Renal cortical epithelial cell (primary cell): ENCODE data around the gene SYTL2. TPM values are rescaled to one million over a fixed set of nuclear protein-coding genes. Genes with fewer than 3 reads are reported as not detected.
"Not testable (repeated sequence)": the region's sequence is repeated elsewhere in the genome, so short reads cannot be mapped to it uniquely, and the experiment has no call there.

Experiments used
- DNase-seq: peaks from one replicate; pipeline ENCODE4 v3.0.0-alpha.2; 2011; ENCODE audit warnings: low read depth
- total RNA-seq: library from RNA; depleted of rRNA; stranded (reverse); fragments of >200 nt; gene quantifications from 2 replicates; pipeline ENCODE4 v1.2.3, GENCODE V29; 2014

Gene SYTL2
- total RNA-seq, 1 donor from 2014 or later = 343 TPM

- DNase-seq = peak; percentile 98
Measured at GRCh38 chr11:85685820-85686459, 125.0 kb downstream of the SYTL2 start, which contains the start of gene CCDC89. TSS of gene CCDC89 (minus strand) at chr11:85686195. CDS start at chr11:85686130, 65 bp downstream.

- no peak for DNase-seq
Measured at GRCh38 chr11:85685125-85685819, 125.7 kb downstream of the SYTL2 start.

- DNase-seq = no peak
Measured at GRCh38 chr11:85682330-85683305, 128.3 kb downstream of the SYTL2 start.

- no peak for DNase-seq
Measured at GRCh38 chr11:85680897-85681296, 130.0 kb downstream of the SYTL2 start.

GRCh38 chr11:85679576-85679975 is 131.4 kb downstream of the SYTL2 start:
- no peak for DNase-seq

- DNase-seq = no peak
Measured at GRCh38 chr11:85673393-85673792, 137.5 kb downstream of the SYTL2 start.

GRCh38 chr11:85672105-85672902 is 138.6 kb downstream of the SYTL2 start:
- no peak for DNase-seq

- DNase-seq = not testable (repeated sequence)
Measured at GRCh38 chr11:85670949-85671663, 139.8 kb downstream of the SYTL2 start.

- no peak for DNase-seq
Measured at GRCh38 chr11:85668157-85668556, 142.8 kb downstream of the SYTL2 start.

- no peak for DNase-seq
Measured at GRCh38 chr11:85666687-85667086, 144.3 kb downstream of the SYTL2 start.

- peak; percentile 92 for DNase-seq
Measured at GRCh38 chr11:85665733-85666132, 145.2 kb downstream of the SYTL2 start.

- DNase-seq = peak; percentile 83
Measured at GRCh38 chr11:85664615-85665481, 146.1 kb downstream of the SYTL2 start, which contains the start of gene CREBZF. TSS of gene CREBZF (minus strand) at chr11:85665129. CDS start at chr11:85664875, 254 bp downstream.

- DNase-seq = peak; percentile 37
Measured at GRCh38 chr11:85663753-85664614, 147.0 kb downstream of the SYTL2 start.

GRCh38 chr11:85663080-85663752 is 147.7 kb downstream of the SYTL2 start:
- no peak for DNase-seq

- DNase-seq = no peak
Measured at GRCh38 chr11:85661972-85662664, 148.8 kb downstream of the SYTL2 start.

GRCh38 chr11:85658180-85658579 is 152.8 kb downstream of the SYTL2 start:
- DNase-seq = no peak

GRCh38 chr11:85656777-85657176 is 154.2 kb downstream of the SYTL2 start:
- no peak for DNase-seq
